IPS-18c (cell line): ENCODE measurements around the gene VPS8.

Source experiments
- H3K4me3 ChIP-seq: 2 replicates; pipeline ENCODE4 v1.7.0; 2013; ENCODE audit warnings: low read depth, mild to moderate bottlenecking, low read length, moderate library complexity; ENCODE audit not compliant: insufficient read depth
- H3K9me3 ChIP-seq: one replicate; pipeline ENCODE4 v1.6.1; 2013; ENCODE audit warnings: mild to moderate bottlenecking, low read length, moderate library complexity; ENCODE audit not compliant: control insufficient read depth, insufficient read depth

VPS8 gene

GRCh38 chr3:185030951-185031350 is 219.0 kb downstream of the VPS8 start:
- no peak overlapping the region for H3K4me3 ChIP-seq

GRCh38 chr3:185037801-185038200 is 225.8 kb downstream of the VPS8 start:
- H3K4me3 ChIP-seq: no peak overlapping the region
- H3K9me3 ChIP-seq: no peaks in the 10 kb centered on the region

More at GRCh38 chr3:185030951-185031350, 219.0 kb downstream of the VPS8 start:
- peaks cover 2% of the 10 kb centered on the region for H3K9me3 ChIP-seq

- H3K9me3 ChIP-seq: no peaks in the 10 kb centered on the region
- H3K4me3 ChIP-seq: no peak overlapping the region
Observed at GRCh38 chr3:185040425-185040824, 228.5 kb downstream of the VPS8 start.

- Histone ChIP-seq H3K9me3 (no peaks in the 10 kb centered on the region), H3K4me3 (no peak overlapping the region)
Observed at GRCh38 chr3:185041540-185041939, 229.6 kb downstream of the VPS8 start.

- H3K4me3 ChIP-seq: no peak overlapping the region
- no peaks in the 10 kb centered on the region for H3K9me3 ChIP-seq
Observed at GRCh38 chr3:185042312-185043050, 230.5 kb downstream of the VPS8 start.

GRCh38 chr3:185046164-185046515 is 234.2 kb downstream of the VPS8 start:
- Histone ChIP-seq H3K4me3 (no peak overlapping the region), H3K9me3 (no peaks in the 10 kb centered on the region)

GRCh38 chr3:185046603-185047002 is 234.6 kb downstream of the VPS8 start:
- H3K4me3 ChIP-seq: no peak overlapping the region

GRCh38 chr3:185049710-185050109 is 237.7 kb downstream of the VPS8 start:
- Histone ChIP-seq H3K9me3 (no peaks in the 10 kb centered on the region), H3K4me3 (no peak overlapping the region)

More at GRCh38 chr3:185046603-185047002, 234.6 kb downstream of the VPS8 start:
- H3K9me3 ChIP-seq: no peaks in the 10 kb centered on the region

- H3K4me3 ChIP-seq: no peak overlapping the region
- H3K9me3 ChIP-seq: no peaks in the 10 kb centered on the region
Observed at GRCh38 chr3:185051801-185052200, 239.8 kb downstream of the VPS8 start.

GRCh38 chr3:185052631-185053030 is 240.7 kb downstream of the VPS8 start:
- no peaks in the 10 kb centered on the region for H3K9me3 ChIP-seq
- no peak overlapping the region for H3K4me3 ChIP-seq

GRCh38 chr3:185056908-185057307 is 244.9 kb downstream of the VPS8 start:
- Histone ChIP-seq H3K4me3 (no peak overlapping the region), H3K9me3 (peaks cover 6% of the 10 kb centered on the region)

GRCh38 chr3:185057829-185058228 is 245.9 kb downstream of the VPS8 start:
- H3K4me3 ChIP-seq: no peak overlapping the region
- H3K9me3 ChIP-seq: peaks cover 6% of the 10 kb centered on the region

- H3K4me3 ChIP-seq: no peak overlapping the region
- H3K9me3 ChIP-seq: peaks cover 6% of the 10 kb centered on the region
Observed at GRCh38 chr3:185058796-185059195, 246.8 kb downstream of the VPS8 start.

- Histone ChIP-seq H3K9me3 (peaks cover 6% of the 10 kb centered on the region), H3K4me3 (no peak overlapping the region)
Observed at GRCh38 chr3:185059766-185060165, 247.8 kb downstream of the VPS8 start.

GRCh38 chr3:185060655-185061054 is 248.7 kb downstream of the VPS8 start:
- Histone ChIP-seq H3K4me3 (no peak overlapping the region), H3K9me3 (peaks cover 6% of the 10 kb centered on the region)

GRCh38 chr3:185062191-185062590 is 250.2 kb downstream of the VPS8 start:
- Histone ChIP-seq H3K4me3 (no peak overlapping the region), H3K9me3 (peaks cover 6% of the 10 kb centered on the region)

- Histone ChIP-seq H3K4me3 (no peak overlapping the region), H3K9me3 (peaks cover 6% of the 10 kb centered on the region)
Observed at GRCh38 chr3:185063431-185063830, 251.5 kb downstream of the VPS8 start.

- Histone ChIP-seq H3K9me3 (peaks cover 6% of the 10 kb centered on the region), H3K4me3 (no peak overlapping the region)
Observed at GRCh38 chr3:185065059-185065458, 253.1 kb downstream of the VPS8 start.

- no peak overlapping the region for H3K4me3 ChIP-seq
- H3K9me3 ChIP-seq: no peaks in the 10 kb centered on the region
Observed at GRCh38 chr3:185066251-185066650, 254.3 kb downstream of the VPS8 start.
